Astrocyte of the cerebellum (primary cell): Measurements from ENCODE around the gene RPL35.

Source experiments
- DNase-seq: peaks from one replicate; pipeline ENCODE4 v3.0.0-alpha.2; 2011; ENCODE audit warnings: low read depth
- H3K4me3 ChIP-seq: 2 replicates; pipeline ENCODE4 v1.5.1; 2011; ENCODE audit warnings: mild to moderate bottlenecking, low read depth, low read length, moderate library complexity
- in situ Hi-C: cut with HindIII; loops from 2 replicates; pipeline ENCODE4 v1.10.0; 2017; ENCODE audit warnings: low sequenced_read_pairs
- TF ChIP-seq, protein P1 (sequence below): IDR thresholded peaks from 2 replicates; pipeline ENCODE4 v1.5.1; 2012; ENCODE audit warnings: low read length, low read depth, moderate library complexity, mild to moderate bottlenecking; ENCODE audit errors: missing control alignments

RPL35 gene

DNA sequence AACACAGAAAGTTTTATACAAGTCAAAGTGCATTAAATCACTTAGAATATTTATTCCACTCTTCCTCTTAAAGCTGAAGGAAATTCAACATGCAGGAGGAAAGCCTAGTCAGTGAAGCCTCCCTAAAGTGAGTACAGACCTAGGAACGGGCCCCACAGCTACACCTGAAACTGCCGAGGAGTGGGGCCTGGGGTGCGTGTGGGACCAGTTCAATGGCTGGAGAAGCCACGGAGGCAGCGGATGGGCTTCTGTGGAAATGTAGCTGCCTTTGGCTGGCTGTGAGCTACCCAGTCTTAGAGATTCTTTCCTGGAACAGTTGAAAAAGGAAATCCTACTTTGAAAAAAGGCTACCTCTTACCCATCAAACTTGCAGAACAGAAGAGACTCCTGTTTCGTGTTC, 16.8 kb upstream of the RPL35 start:
- TF ChIP-seq, protein P1, sequence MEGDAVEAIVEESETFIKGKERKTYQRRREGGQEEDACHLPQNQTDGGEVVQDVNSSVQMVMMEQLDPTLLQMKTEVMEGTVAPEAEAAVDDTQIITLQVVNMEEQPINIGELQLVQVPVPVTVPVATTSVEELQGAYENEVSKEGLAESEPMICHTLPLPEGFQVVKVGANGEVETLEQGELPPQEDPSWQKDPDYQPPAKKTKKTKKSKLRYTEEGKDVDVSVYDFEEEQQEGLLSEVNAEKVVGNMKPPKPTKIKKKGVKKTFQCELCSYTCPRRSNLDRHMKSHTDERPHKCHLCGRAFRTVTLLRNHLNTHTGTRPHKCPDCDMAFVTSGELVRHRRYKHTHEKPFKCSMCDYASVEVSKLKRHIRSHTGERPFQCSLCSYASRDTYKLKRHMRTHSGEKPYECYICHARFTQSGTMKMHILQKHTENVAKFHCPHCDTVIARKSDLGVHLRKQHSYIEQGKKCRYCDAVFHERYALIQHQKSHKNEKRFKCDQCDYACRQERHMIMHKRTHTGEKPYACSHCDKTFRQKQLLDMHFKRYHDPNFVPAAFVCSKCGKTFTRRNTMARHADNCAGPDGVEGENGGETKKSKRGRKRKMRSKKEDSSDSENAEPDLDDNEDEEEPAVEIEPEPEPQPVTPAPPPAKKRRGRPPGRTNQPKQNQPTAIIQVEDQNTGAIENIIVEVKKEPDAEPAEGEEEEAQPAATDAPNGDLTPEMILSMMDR = no peak
- DNase-seq = no peak
- in situ Hi-C loops = no loop called here
- no peak overlapping the region for H3K4me3 ChIP-seq

DNA sequence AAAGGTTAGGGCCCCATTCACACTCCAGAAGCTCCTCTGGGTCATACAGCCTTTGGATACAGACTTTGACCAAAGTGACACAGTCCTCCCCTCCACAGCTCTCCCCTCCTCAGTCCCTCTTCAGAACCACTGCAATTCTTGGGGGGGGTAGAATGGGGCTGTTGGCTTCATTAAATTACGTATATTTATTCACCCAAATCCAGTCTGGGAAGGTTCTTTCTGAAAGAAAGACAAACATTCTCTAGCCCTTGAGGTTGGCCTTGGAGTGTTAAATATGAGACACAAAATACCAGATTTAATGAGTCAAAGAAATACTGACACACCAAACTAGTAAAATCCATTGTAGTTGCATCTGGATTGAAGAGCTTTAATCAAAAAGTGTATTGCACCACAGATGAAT, 16.3 kb upstream of the RPL35 start:
- TF ChIP-seq, protein P1 = no peak
- no peak for DNase-seq
- H3K4me3 ChIP-seq = no peak overlapping the region
- in situ Hi-C loops = no loop called here

DNA sequence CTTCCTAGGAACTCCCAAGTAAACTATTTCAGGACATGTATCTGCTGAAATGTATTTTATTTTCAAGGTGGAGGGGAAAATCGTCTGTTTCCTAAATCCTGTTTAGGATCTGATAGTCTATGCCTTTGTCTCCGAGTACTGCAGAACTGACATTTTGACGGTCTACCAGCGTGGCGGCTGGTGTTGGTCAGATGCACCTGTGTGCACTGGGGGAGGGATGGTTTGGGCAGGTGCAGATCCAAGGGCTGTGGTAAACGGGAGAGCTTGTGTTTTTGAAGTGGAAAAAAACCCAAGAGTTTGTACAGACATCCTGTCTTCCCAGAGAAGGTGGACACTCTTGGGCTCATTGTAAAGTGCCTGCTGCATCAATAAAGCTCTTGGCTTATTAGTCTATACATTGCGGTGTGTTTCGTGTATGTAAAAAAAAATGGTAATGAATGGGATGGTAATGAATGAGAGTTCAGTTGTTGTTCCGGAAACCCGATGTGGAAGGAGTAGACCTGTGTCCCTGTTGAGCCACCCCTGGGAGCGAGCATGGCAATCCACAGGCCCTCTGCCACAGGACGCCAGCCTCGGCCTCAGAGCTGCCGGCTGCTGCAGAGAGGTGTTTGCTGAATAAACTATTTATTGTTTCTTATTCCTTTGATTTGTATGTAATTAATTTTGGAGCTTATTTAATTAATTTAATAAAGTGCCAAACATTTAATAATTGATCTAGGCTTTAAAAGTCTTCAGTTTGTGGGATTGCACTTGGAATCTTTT, 15.4 kb upstream of the RPL35 start:
- TF ChIP-seq, protein P1 = no peak
- no peak overlapping the region for H3K4me3 ChIP-seq
- DNase-seq = no peak
- in situ Hi-C loops = no loop called here

DNA sequence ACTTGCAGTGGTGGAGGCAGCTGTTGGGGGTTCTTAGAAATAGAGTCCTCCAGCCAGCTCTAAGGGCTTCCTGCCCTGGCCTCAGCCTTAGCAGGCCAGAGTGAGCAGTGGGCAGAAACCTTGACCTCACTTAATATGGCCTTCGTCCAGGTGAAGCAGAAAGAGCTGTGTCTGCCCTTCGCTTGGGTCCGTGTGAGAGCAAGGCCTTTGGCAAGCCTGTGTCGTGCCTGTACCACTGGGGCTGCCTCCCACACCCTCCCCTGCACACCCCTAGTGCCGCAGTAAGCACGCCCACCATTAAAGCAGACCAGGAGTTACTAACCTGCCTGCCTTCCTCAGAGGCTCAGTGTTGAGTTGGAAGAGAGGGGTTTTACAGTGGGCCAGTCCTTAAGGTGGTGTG, 13.7 kb upstream of the RPL35 start:
- in situ Hi-C loops = no loop called here
- TF ChIP-seq, protein P1 = no peak
- no peak overlapping the region for H3K4me3 ChIP-seq
- no peak for DNase-seq

DNA sequence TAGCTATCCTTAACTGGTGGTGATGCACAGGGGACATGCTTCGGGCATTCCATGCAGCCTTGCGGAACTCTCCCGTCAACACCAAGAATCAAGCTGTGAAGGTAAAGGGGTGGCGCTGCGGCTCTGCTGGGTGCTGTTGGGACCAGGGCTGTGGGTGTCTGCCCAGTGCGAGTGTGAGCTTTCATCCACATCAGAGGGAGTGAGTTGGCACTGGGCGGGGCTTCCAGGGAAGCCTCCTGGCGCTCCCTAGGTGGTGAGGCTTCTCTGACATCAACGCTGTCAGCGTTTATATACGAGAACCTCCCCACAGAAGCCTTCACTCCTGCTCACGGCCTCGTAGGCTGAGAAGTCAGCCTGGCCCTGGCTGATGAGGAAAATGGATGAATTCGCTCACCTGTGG, 11.9 kb upstream of the RPL35 start:
- in situ Hi-C loops = no loop called here
- H3K4me3 ChIP-seq = no peak overlapping the region
- DNase-seq = no peak
- TF ChIP-seq, protein P1 = no peak

DNA sequence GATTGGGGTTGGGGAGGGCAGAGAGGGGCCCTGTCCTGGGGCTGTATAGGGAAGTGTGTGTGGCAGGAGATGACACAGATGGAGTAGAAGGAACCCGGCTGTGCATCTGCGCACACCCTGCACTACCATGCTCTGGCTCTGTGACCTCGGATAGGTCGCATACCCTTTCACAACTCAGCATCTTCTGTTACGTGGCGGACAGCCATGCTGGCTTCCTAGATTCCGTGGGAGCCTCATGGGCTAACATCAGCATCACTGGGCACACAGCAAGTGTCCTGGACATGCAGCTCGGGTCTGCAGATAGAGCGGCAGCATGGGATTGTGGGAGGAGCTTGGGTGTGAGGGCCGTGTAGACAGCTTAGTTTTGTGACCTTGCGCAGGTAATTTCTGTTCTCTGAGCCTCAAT, 9.4 kb upstream of the RPL35 start:
- no peak overlapping the region for H3K4me3 ChIP-seq

More for the DNA sequence above, 9.4 kb upstream of the RPL35 start:
- DNase-seq = no peak
- in situ Hi-C loops = no loop called here
- TF ChIP-seq, protein P1 = no peak
